H1 (cell line): ENCODE results near the gene PID1. TPM values are rescaled to one million over a fixed set of nuclear protein-coding genes. Genes with fewer than 3 reads are reported as not detected.

ENCODE experiments used
- CTCF ChIA-PET: fragments of 300-600 bp; sonication (Branson Sonifier 250); formaldehyde crosslinking; loops from one replicate; lab custom pipeline; 2021; ENCODE audit not compliant: partially characterized antibody; lab: Charles Lee
- POLR2A ChIA-PET: fragments of 300-600 bp; sonication (Branson Sonifier 250); formaldehyde crosslinking; loops from one replicate; lab custom pipeline; 2021; ENCODE audit warnings: inconsistent platforms; ENCODE audit not compliant: partially characterized antibody; lab: Charles Lee
- DNase-seq, 2 experiments: peaks; one replicate each; pipeline versions ENCODE4 v3.0.0 to v3.0.0-alpha.2; 2010 to 2022; ENCODE audit warnings: low spot score in 2 of 2, low read depth in 1 of 2, mixed read lengths in 1 of 2
- FAIRE-seq: peaks from 2 replicates; lab custom pipeline; 2011; peaks lifted over from hg19 to GRCh38; lab: Jason Lieb, UNC
- H2AFZ ChIP-seq: 2 replicates; pipeline ENCODE4 v1.8.1; 2012; ENCODE audit warnings: low read length, inconsistent platforms
- H2AK5ac ChIP-seq: 2 replicates; pipeline ENCODE4 v1.6.1; 2013; ENCODE audit warnings: low read depth, low read length
- H2BK120ac ChIP-seq: replicated peaks from 2 replicates; pipeline ENCODE3; 2013; ENCODE audit warnings: low read depth, low read length, inconsistent platforms
- H2BK12ac ChIP-seq: 2 replicates; pipeline ENCODE4 v1.6.1; 2013; ENCODE audit warnings: low read depth, low read length
- H2BK15ac ChIP-seq: 2 replicates; pipeline ENCODE4 v1.6.1; 2013; ENCODE audit warnings: low read length
- H2BK20ac ChIP-seq: 2 replicates; pipeline ENCODE4 v1.6.1; 2013; ENCODE audit warnings: low read length
- H2BK5ac ChIP-seq: 2 replicates; pipeline ENCODE4 v1.6.1; 2013; ENCODE audit warnings: low read depth, low read length
- H3K14ac ChIP-seq: 2 replicates; pipeline ENCODE4 v1.6.1; 2013; ENCODE audit warnings: inconsistent platforms; ENCODE audit not compliant: insufficient read length
- H3K18ac ChIP-seq: 2 replicates; pipeline ENCODE4 v1.6.1; 2013; ENCODE audit warnings: low read length; ENCODE audit errors: extremely low read depth
- H3K23ac ChIP-seq: 2 replicates; pipeline ENCODE4 v1.6.1; 2013; ENCODE audit warnings: inconsistent platforms; ENCODE audit not compliant: insufficient read length
- H3K23me2 ChIP-seq: 2 replicates; pipeline ENCODE4 v1.6.1; 2013; ENCODE audit warnings: low read depth, low read length
- H3K27ac ChIP-seq: 2 replicates; pipeline ENCODE4 v1.6.1; 2011; ENCODE audit warnings: low read depth, low read length, inconsistent platforms
- H3K27me3 ChIP-seq, 4 experiments: replicated peaks in 1 of 4; 1 replicate in 1 of 4; 2 replicates in 3 of 4; pipeline versions ENCODE4 v1.6.1 to v1.8.1; 2011 to 2013; ENCODE audit warnings: low read length in 3 of 4, mild to moderate bottlenecking in 3 of 4, inconsistent platforms in 2 of 4, mixed read lengths in 2 of 4, moderate library complexity in 1 of 4; ENCODE audit not compliant: control insufficient read depth in 3 of 4, insufficient read depth in 3 of 4; ENCODE audit errors: extremely low read depth in 1 of 4
- H3K36me3 ChIP-seq, 4 experiments: 2 replicates each; pipeline versions ENCODE4 v1.6.1 to v1.8.1; 2011 to 2013; ENCODE audit warnings: mild to moderate bottlenecking in 4 of 4, low read length in 3 of 4, moderate library complexity in 2 of 4, control low read depth in 1 of 4, inconsistent platforms in 1 of 4; ENCODE audit not compliant: insufficient read depth in 4 of 4, control insufficient read depth in 2 of 4
- H3K4ac ChIP-seq: replicated peaks from 2 replicates; pipeline ENCODE3; 2013; ENCODE audit warnings: low read length, low read depth, mixed read lengths, inconsistent platforms; ENCODE audit not compliant: insufficient read length
- H3K4me1 ChIP-seq, 4 experiments: replicated peaks in 1 of 4; 1 replicate in 1 of 4; 2 replicates in 3 of 4; pipeline versions ENCODE4 v1.6.1 to v1.8.1; 2011 to 2013; ENCODE audit warnings: low read length in 3 of 4, inconsistent platforms in 2 of 4, mixed read lengths in 1 of 4; ENCODE audit not compliant: insufficient read depth in 4 of 4, control insufficient read depth in 3 of 4
- H3K4me2 ChIP-seq, 2 experiments: 2 replicates each; pipeline versions ENCODE4 v1.6.1 to v1.8.1; 2011 to 2013; ENCODE audit warnings: low read depth in 2 of 2, low read length in 2 of 2, control low read depth in 1 of 2, inconsistent platforms in 1 of 2, mild to moderate bottlenecking in 1 of 2; ENCODE audit not compliant: insufficient read depth in 1 of 2
- H3K4me3 ChIP-seq, 4 experiments: fragments of 200-600, 300-600 bp in 1 of 4; sonication (generic), shearing (Covaris generic), sonication (Bioruptor Twin) in 1 of 4; 2 replicates each; pipeline versions ENCODE4 v1.5.1 to v1.8.1; 2011 to 2016; ENCODE audit warnings: low read length in 4 of 4, low read depth in 3 of 4, control low read depth in 2 of 4, inconsistent platforms in 2 of 4, mild to moderate bottlenecking in 2 of 4, mixed read lengths in 1 of 4, moderate library complexity in 1 of 4; ENCODE audit not compliant: insufficient read depth in 2 of 4; ENCODE audit errors: extremely low read depth in 1 of 4
- H3K56ac ChIP-seq: replicated peaks from 2 replicates; pipeline ENCODE3; 2013; ENCODE audit warnings: low read depth, mild to moderate bottlenecking, mixed read lengths, low read length, inconsistent platforms; ENCODE audit not compliant: insufficient read length
- H3K79me1 ChIP-seq: 2 replicates; pipeline ENCODE4 v1.6.1; 2013; ENCODE audit warnings: low read depth, low read length, control low read depth
- H3K79me2 ChIP-seq, 2 experiments: 2 replicates each; pipeline versions ENCODE4 v1.6.1 to v1.8.1; 2012 to 2013; ENCODE audit warnings: low read length in 2 of 2, mild to moderate bottlenecking in 2 of 2, inconsistent platforms in 1 of 2; ENCODE audit not compliant: insufficient read depth in 2 of 2, control insufficient read depth in 1 of 2
- H3K9ac ChIP-seq, 4 experiments: replicated peaks in 1 of 4; 1 replicate in 1 of 4; 2 replicates in 3 of 4; pipeline versions ENCODE4 v1.6.1 to v1.8.1; 2011 to 2013; ENCODE audit warnings: low read depth in 3 of 4, low read length in 3 of 4, control low read depth in 2 of 4, mild to moderate bottlenecking in 2 of 4, moderate library complexity in 2 of 4, inconsistent platforms in 1 of 4; ENCODE audit errors: extremely low read depth in 1 of 4
- H3K9me3 ChIP-seq, 2 experiments: 2 replicates each; pipeline versions ENCODE4 v1.6.1 to v1.8.1; 2012 to 2013; ENCODE audit warnings: mild to moderate bottlenecking in 2 of 2, moderate library complexity in 2 of 2, control low read depth in 1 of 2, inconsistent platforms in 1 of 2, low read depth in 1 of 2, low read length in 1 of 2, mixed read lengths in 1 of 2; ENCODE audit not compliant: insufficient read depth in 2 of 2
- H4K20me1 ChIP-seq, 2 experiments: replicated peaks in 1 of 2; 2 replicates each; pipeline versions ENCODE3 to v1.8.1; 2011 to 2013; ENCODE audit warnings: inconsistent platforms in 2 of 2, low read length in 2 of 2, mild to moderate bottlenecking in 1 of 2; ENCODE audit not compliant: insufficient read depth in 2 of 2, control insufficient read depth in 1 of 2
- H4K5ac ChIP-seq: 2 replicates; pipeline ENCODE4 v1.6.1; 2013; ENCODE audit warnings: low read length, low read depth, mixed read lengths, inconsistent platforms; ENCODE audit not compliant: insufficient read length
- H4K8ac ChIP-seq: 2 replicates; pipeline ENCODE4 v1.8.0; 2013; ENCODE audit warnings: mild to moderate bottlenecking, moderate library complexity, low read length, inconsistent platforms; ENCODE audit not compliant: insufficient read depth; ENCODE audit errors: extremely low read depth
- H4K91ac ChIP-seq: replicated peaks from 2 replicates; pipeline ENCODE3; 2013; ENCODE audit warnings: low read length, mixed read lengths, inconsistent platforms; ENCODE audit not compliant: insufficient read length
- BCL11A ChIP-seq, 2 experiments: IDR thresholded peaks; one replicate each; pipeline ENCODE4 v1.6.1; 2011; ENCODE audit warnings: low read depth in 2 of 2, low read length in 2 of 2, mild to moderate bottlenecking in 2 of 2
- CBX5 ChIP-seq: fragments of 300-800, 300-1000 bp; sonication (generic); IDR thresholded peaks from 2 replicates; pipeline ENCODE4 v1.7.1; 2016; ENCODE audit warnings: antibody characterized with exemption, low read length, low read depth
- CHD1 ChIP-seq: IDR thresholded peaks from 2 replicates; pipeline ENCODE4 v1.6.1; 2012; ENCODE audit warnings: low read depth, low read length, improper control_type of control experiment
- CREB1 ChIP-seq: IDR thresholded peaks from 2 replicates; pipeline ENCODE4 v1.6.1; 2012; ENCODE audit warnings: inconsistent platforms
- JUN ChIP-seq: IDR thresholded peaks from 2 replicates; pipeline ENCODE4 v1.6.1; 2011; ENCODE audit warnings: low read depth, mild to moderate bottlenecking, improper control_type of control experiment, low read length
- KDM1A ChIP-seq: fragments of 200-600, 300-600 bp; sonication (generic); IDR thresholded peaks from 2 replicates; pipeline ENCODE4 v1.7.1; 2016; ENCODE audit warnings: mild to moderate bottlenecking, low read length, borderline replicate concordance
- KDM4A ChIP-seq: IDR thresholded peaks from one replicate; pipeline ENCODE4 v1.7.1; 2012; ENCODE audit warnings: low read depth, mild to moderate bottlenecking, moderate library complexity, low read length, inconsistent platforms; ENCODE audit not compliant: severe bottlenecking
- KDM5A ChIP-seq: fragments of 200-600 bp; IDR thresholded peaks from 2 replicates; pipeline ENCODE4 v1.7.1; 2012; ENCODE audit warnings: mild to moderate bottlenecking, low read length, inconsistent platforms, mixed read lengths
- MAX ChIP-seq: IDR thresholded peaks from 2 replicates; pipeline ENCODE4 v1.6.1; 2012; ENCODE audit warnings: inconsistent platforms
- POLR2A ChIP-seq, 2 experiments: IDR thresholded peaks; 1 replicate in 1 of 2; 2 replicates in 1 of 2; pipeline ENCODE4 v1.6.1; 2011; ENCODE audit warnings: low read depth in 2 of 2, low read length in 2 of 2, mild to moderate bottlenecking in 2 of 2; ENCODE audit errors: control extremely low read depth in 1 of 2
- POLR2AphosphoS5 ChIP-seq: IDR thresholded peaks from 2 replicates; pipeline ENCODE4 v1.6.1; 2011; ENCODE audit warnings: low read depth, low read length
- SP2 ChIP-seq: IDR thresholded peaks from 2 replicates; pipeline ENCODE4 v1.6.1; 2012; ENCODE audit warnings: mild to moderate bottlenecking, low read length, inconsistent platforms
- TCF12 ChIP-seq: IDR thresholded peaks from 2 replicates; pipeline ENCODE4 v1.6.1; 2011; ENCODE audit warnings: low read depth, mild to moderate bottlenecking, low read length
- USF2 ChIP-seq: IDR thresholded peaks from 2 replicates; pipeline ENCODE4 v1.6.1; 2011; ENCODE audit warnings: low read length, improper control_type of control experiment
- ZNF274 ChIP-seq: IDR thresholded peaks from 2 replicates; pipeline ENCODE4 v1.7.0; 2012; ENCODE audit warnings: low read length, borderline replicate concordance; ENCODE audit errors: extremely low read depth
- WGBS, 2 experiments: shearing (Covaris generic) in 1 of 2; methylation state at CpG; one replicate each; pipeline versions ENCODE4 v1.1.6 to v1.1.7; 2013 to 2015; ENCODE audit warnings: low lambda C conversion rate in 2 of 2, mixed read lengths in 2 of 2, inconsistent platforms in 1 of 2, low coverage in 1 of 2, missing lambda C conversion rate in 1 of 2; ENCODE audit not compliant: insufficient replicate concordance in 2 of 2, insufficient coverage in 1 of 2, insufficient read length in 1 of 2; ENCODE audit errors: extremely low coverage in 1 of 2, missing lambda C conversion rate in 1 of 2; 5-methylcytosine and 5-hydroxymethylcytosine counted together
- polyA plus RNA-seq, 7 experiments: library from polyadenylated mRNA; depleted of rRNA in 3 of 7; stranded (reverse) in 5 of 7; unstranded in 2 of 7; fragments of >200 nt in 5 of 7; fragments of 200-250 nt in 2 of 7; gene quantifications; 1 replicate in 5 of 7; 2 replicates in 1 of 7; 4 replicates in 1 of 7; pipeline versions ENCODE4 v1.2.1 to v1.2.3, GENCODE V29; 2011 to 2013; ENCODE audit warnings: missing spikeins in 2 of 7, mixed read lengths in 2 of 7
- total RNA-seq: library from RNA; stranded (reverse); fragmentation: NEBNext Ultra II Directional; extraction: Animal tissue kit (Norgen Biotek cat#: 25700); gene quantifications from 2 replicates; pipeline ENCODE4 v1.2.1, GENCODE V29; 2021

Gene PID1
- total and polyA plus RNA-seq, 2 of the 8 experiments (the other 6 are each of a cell fraction or from before 2014, with no cell fraction given) = 1.5 to 3.3 TPM

- Histone ChIP-seq H2BK5ac (no peak overlapping the region), H2BK12ac (no peak overlapping the region), H3K56ac (no peak overlapping the region), H4K5ac (no peak overlapping the region), H4K8ac (no peak overlapping the region), H3K23me2 (no peaks in the 10 kb centered on the region), H3K4me3 (no peak overlapping the region), H3K4me2 (no peak overlapping the region), H3K14ac (no peak overlapping the region), H2BK20ac (no peak overlapping the region), H4K91ac (no peak overlapping the region), H3K18ac (no peak overlapping the region), H3K79me1 (no peaks in the 10 kb centered on the region), H2BK15ac (no peak overlapping the region), H3K9ac (no peak overlapping the region), H3K23ac (no peak overlapping the region), H4K20me1 (no peaks in the 10 kb centered on the region), H3K27ac (no peak overlapping the region), H3K9me3 (no peaks in the 10 kb centered on the region), H3K4me1 (peaks cover 0 to 2% (median 0%) of the 10 kb centered on the region in 4 experiments; a peak in 2 of 7 replicates), H3K27me3 (no peaks in the 10 kb centered on the region), H3K4ac (no peak overlapping the region), H3K79me2 (no peaks in the 10 kb centered on the region), H3K36me3 (no peaks in the 10 kb centered on the region), H2AK5ac (no peak overlapping the region), H2BK120ac (no peak overlapping the region), H2AFZ (no peak overlapping the region)
- no peak for DNase-seq
- CTCF ChIA-PET = interaction anchor here (1.4 to 1.9 kb wide), 2 partner anchors 11 to 396 kb away, joined by 3 to 5 read pairs; no protein-coding TSS in a partner anchor
- POLR2A ChIA-PET = no interaction called here
- FAIRE-seq = no peak
- 81% methylated on average over 1 of the region's 1 CpG; no CpG with 5 or more reads in 1 of the 2 experiments for WGBS, 2 experiments
- TF ChIP-seq TCF12 = no peak
- no peak for TF ChIP-seq CBX5
- TF ChIP-seq BCL11A (IDR thresholded peaks at IDR 0.05; ENCODE audit: low read depth in 2 of 2, low read length in 2 of 2) = no peak
- no peak for TF ChIP-seq ZNF274
- no peak for TF ChIP-seq MAX
- no peak for TF ChIP-seq POLR2AphosphoS5
- TF ChIP-seq KDM5A = no peak
- no peak for TF ChIP-seq CHD1
- no peak for TF ChIP-seq SP2
- no peak for TF ChIP-seq POLR2A (IDR thresholded peaks at IDR 0.05; ENCODE audit: control extremely low read depth in 1 of 2, low read depth in 2 of 2, low read length in 2 of 2)
- no peak for TF ChIP-seq CREB1
- no peak for TF ChIP-seq KDM4A
- TF ChIP-seq USF2 = no peak
- TF ChIP-seq KDM1A = no peak
- no peak for TF ChIP-seq JUN
These were observed 175.6 kb downstream of the PID1 start for GRCh38 chr2:229095472-229095871.
